AG09309 (cell line): Measurements from ENCODE around the gene TPX2.

Source experiments
- DNase-seq: peaks from one replicate; pipeline ENCODE4 v3.0.0-alpha.2; 2010; ENCODE audit warnings: low read depth
- H3K4me3 ChIP-seq: 2 replicates; pipeline ENCODE4 v1.5.1; 2011; ENCODE audit warnings: mild to moderate bottlenecking, low read depth, low read length, moderate library complexity; ENCODE audit not compliant: control insufficient read depth
- TF ChIP-seq, protein P1 (sequence below): IDR thresholded peaks from 2 replicates; pipeline ENCODE4 v1.5.1; 2011; ENCODE audit warnings: mild to moderate bottlenecking, low read depth, low read length, inconsistent platforms; ENCODE audit not compliant: insufficient read depth, control insufficient read depth; ENCODE audit errors: missing control alignments

The TPX2 gene

DNA sequence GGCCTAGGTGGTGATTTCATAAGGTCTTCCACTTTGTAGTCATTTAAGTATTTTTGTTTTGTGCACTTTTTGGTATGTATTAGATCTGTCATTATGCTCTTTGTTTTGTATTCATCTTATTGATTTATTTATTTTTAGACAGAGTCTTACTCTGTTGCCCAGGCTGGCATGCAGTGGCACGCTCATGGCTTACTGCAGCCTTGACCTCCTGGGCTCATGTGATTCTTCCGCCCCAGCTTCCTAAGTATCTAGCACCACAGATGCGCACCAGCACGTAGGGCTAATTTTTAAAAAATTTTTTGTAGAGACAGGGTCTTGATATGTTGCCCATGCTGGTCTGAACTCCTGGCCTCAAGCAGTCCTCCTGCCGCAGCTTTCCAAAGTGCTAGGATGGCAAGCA is 30.6 kb downstream of the TPX2 start:
- no peak for DNase-seq
- TF ChIP-seq, protein P1, sequence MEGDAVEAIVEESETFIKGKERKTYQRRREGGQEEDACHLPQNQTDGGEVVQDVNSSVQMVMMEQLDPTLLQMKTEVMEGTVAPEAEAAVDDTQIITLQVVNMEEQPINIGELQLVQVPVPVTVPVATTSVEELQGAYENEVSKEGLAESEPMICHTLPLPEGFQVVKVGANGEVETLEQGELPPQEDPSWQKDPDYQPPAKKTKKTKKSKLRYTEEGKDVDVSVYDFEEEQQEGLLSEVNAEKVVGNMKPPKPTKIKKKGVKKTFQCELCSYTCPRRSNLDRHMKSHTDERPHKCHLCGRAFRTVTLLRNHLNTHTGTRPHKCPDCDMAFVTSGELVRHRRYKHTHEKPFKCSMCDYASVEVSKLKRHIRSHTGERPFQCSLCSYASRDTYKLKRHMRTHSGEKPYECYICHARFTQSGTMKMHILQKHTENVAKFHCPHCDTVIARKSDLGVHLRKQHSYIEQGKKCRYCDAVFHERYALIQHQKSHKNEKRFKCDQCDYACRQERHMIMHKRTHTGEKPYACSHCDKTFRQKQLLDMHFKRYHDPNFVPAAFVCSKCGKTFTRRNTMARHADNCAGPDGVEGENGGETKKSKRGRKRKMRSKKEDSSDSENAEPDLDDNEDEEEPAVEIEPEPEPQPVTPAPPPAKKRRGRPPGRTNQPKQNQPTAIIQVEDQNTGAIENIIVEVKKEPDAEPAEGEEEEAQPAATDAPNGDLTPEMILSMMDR, result no peak

DNA sequence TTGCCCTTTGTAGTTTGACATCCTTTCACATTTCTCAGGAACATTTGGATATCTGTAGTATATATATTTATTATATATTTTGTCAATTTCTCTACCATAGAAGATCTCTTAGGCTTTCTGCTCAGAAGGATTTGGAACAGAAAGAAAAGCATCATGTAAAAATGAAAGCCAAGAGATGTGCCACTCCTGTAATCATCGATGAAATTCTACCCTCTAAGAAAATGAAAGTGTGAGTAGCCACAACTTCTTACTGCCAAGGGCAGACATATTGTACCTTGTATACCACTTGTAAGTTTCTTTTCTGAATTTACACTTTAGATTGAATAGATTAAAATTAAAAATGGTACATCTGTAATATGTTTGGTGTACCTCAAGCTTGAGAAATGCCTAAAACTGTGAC is 31.2 kb downstream of the TPX2 start:
- H3K4me3 ChIP-seq, result no peak overlapping the region
- no peak for DNase-seq
- TF ChIP-seq, protein P1, result no peak

More for the DNA sequence above, 30.6 kb downstream of the TPX2 start:
- H3K4me3 ChIP-seq, result no peak overlapping the region

DNA sequence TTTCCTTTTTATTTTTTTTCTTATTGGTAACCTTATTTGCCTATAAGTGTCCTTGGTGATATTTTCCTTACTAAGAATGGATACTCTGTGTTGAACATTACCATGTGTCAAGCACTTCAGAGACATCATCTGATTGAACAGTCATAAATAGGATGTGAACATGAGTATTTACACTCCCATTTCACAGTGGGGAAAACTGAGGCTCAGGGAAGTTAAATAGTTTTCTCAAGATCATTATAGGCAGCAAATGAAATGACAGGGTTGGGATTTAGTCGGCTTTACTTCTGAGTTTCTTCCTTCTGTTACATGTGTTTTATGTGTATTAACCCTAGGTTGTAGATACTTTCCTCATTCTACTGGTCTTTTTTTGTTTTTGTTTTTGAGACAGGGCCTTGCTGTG is 35.3 kb downstream of the TPX2 start:
- TF ChIP-seq, protein P1, result no peak
- no peak for DNase-seq
- H3K4me3 ChIP-seq, result no peak overlapping the region

DNA sequence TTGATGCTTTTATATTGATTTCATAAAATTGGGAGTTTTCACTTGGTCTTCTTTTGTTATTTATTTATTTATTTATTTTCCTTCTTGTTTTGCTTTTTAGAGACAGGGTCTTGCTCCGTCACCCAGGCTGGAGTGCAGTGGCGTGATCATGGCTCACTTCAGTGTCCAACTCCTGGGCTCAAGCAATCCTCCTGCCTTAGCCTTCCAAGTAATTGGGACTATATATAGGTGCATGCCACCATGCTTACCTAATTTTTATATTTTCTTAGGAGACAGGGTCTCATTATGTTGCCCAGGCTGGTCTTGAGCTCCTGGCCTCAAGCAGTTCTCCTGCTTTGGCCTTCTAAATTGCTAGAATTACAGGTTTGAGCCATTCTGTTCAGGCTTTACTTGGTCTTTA is 41.7 kb downstream of the TPX2 start:
- TF ChIP-seq, protein P1, result no peak
- H3K4me3 ChIP-seq, result no peak overlapping the region

DNA sequence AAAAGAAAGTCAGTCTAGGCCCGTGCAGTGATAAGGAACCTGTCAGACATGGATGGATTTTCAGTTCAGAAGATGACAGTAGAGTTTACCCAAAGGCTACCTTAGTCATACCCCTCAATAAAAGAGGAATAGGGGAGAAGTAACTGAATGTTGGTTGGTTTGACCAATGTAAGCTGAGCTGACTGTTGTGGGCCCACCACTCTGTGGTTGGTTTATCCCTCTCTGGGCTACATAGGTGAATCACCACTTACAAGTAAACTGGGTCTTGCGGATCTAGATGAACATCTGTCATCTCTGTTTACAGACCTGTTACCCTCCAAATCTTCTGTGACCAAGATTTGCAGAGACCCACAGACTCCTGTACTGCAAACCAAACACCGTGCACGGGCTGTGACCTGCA is 42.9 kb downstream of the TPX2 start:
- no peak for DNase-seq
- TF ChIP-seq, protein P1, result no peak
- no peak overlapping the region for H3K4me3 ChIP-seq

More for the DNA sequence above, 41.7 kb downstream of the TPX2 start:
- no peak for DNase-seq

DNA sequence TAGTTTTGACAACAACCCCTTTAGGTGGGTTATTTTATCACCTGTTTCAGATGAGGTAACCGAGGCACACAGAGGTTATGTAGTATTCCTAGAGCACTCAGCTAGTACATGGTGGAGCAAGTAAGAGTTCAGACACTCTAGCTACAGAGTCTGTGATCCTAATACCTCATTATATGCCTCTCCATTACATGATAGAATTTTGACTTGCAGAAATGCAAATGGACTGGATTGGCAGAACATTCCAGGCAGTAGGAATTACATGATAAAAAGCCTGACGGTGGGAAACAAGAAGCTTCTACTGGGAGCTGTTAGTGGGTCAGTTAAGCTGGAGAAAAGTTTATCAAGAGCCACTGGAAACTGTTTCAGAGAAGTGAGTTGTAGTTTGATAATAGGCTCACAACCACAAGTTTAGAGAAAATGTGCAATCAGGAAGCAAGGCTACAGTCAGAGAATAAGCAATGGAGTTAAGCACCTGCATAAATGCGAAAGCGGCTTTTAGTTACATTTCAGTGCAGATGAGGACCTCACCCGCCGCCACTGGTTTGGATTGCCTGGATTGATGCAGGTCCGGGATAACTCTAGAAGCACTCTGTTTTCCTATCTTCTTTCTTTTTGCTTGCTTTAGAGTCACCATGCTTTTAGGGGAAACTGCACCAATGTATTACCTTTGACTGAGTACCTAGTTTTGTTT is 45.4 kb downstream of the TPX2 start:
- TF ChIP-seq, protein P1, result no peak

DNA sequence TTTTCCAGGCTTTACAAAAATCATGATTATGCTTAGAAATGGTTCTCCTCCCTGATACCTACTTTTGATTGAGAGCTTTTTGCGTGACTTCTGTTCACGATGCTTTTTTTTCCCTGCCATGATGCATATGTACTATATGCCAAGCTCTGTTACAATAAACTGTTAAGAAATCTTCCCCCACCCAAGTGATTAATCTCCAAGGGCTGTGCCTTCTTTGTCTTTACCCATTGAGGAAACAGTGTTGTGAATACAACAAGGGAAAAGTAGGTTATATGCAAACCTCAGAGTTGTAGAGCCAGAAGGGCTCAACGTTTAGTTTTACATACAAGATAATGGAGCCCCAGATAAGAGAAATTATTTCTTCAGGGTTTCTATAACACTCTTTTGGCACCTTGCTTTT is 46.0 kb downstream of the TPX2 start:
- H3K4me3 ChIP-seq, result no peak overlapping the region
- TF ChIP-seq, protein P1, result no peak
- no peak for DNase-seq

More for the DNA sequence above, 45.4 kb downstream of the TPX2 start:
- no peak overlapping the region for H3K4me3 ChIP-seq
- no peak for DNase-seq
